LHCN-M2 (cell line): ENCODE data around the gene SDCCAG8. TPM values are rescaled to one million over a fixed set of nuclear protein-coding genes. Genes with fewer than 3 reads are reported as not detected.

Experiments
- DNase-seq: peaks from one replicate; pipeline ENCODE4 v3.0.0-alpha.2; 2012; ENCODE audit warnings: low read depth
- total RNA-seq: library from RNA; depleted of rRNA; stranded (reverse); fragments of >200 nt; gene quantifications from 2 replicates; pipeline ENCODE4 v1.2.3, GENCODE V29; 2014

SDCCAG8 gene
- total RNA-seq, 1 experiment from 2014 or later: 27.3 TPM

DNA sequence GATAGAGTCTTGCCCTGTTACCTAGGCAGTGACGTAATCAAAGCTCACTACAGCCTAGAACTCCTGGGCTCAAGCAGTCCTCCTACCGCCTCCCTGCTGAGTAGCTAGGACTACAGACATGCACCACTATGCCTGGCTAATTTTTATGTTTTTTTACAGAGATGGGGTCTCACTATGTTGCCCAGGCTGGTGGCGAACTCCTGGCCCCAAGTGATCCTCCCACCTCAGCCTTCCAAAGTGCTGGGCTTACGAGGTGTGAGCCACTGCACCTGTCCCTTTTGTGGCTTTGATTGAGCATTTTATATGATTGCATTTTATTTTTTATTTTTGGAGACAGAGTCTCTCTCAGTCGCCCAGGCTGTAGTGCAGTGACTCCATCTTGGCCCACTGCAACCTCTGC, 25.8 kb downstream of the SDCCAG8 start:
- no peak for DNase-seq

DNA sequence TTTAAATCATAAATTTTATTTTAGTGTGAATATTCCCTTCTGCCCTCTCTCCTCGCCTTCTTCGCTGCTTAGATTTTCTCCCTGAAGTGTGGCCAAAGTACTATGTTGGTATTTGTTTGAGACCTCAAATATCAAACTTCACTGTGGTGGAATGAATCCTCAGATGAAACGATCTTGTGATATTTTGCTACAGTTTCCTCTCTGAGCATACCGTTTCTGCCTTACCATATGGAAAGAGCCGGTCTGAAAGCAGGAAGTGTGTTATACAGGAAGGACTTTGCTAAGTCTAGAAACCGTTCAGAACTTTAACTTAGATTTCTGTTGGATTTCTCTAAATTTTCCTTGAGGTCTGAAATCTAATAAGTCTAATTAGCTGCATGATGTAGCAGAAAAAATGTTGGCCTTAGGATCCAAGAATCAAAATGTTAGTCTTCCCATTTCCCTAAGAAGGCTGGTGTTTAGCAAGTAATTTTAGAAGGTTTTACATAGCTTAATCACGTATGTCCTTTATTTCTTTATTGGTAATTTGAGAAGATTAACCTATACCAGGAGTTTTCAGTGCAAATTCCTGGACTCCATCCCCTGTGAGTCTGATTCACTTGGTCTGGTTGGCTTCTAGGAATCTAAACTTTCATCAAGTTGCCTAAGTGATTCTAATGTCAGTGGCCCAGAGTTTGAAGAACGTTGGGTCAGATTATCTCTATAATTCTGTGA, 30.7 kb downstream of the SDCCAG8 start:
- DNase-seq: peak; percentile 28

GRCh38 chr1:243287123-243287460, 31.3 kb downstream of the SDCCAG8 start:
- DNase-seq: peak; percentile 26

- DNase-seq: peak; percentile 88
Measured at GRCh38 chr1:243287652-243288051, 31.8 kb downstream of the SDCCAG8 start.

- DNase-seq: no peak
Measured at GRCh38 chr1:243288062-243288461, 32.2 kb downstream of the SDCCAG8 start.

GRCh38 chr1:243291292-243291691, 35.5 kb downstream of the SDCCAG8 start:
- peak; percentile 17 for DNase-seq

GRCh38 chr1:243292117-243292516, 36.3 kb downstream of the SDCCAG8 start:
- DNase-seq: no peak

- DNase-seq: no peak
Measured at GRCh38 chr1:243293941-243294722, 38.3 kb downstream of the SDCCAG8 start.

DNA sequence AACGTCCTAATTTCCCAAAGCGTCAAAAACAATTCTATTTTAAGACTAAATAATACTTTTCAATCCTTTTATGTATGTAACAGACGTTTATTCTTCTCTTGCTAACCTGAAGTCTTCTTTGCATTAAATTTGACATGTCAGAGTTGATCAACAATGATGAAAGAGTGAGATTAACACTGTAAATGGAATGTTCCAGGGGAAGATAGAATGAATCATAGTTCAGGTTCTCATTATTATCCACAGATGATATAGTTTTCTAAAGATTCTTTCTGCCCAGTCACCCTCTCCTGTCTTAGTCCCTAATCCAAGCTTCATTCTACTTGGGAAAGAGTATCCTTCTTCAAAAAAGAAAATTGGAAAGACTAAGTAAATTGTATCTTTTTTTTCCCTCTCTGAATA, 38.9 kb downstream of the SDCCAG8 start:
- DNase-seq: peak; percentile 52

DNA sequence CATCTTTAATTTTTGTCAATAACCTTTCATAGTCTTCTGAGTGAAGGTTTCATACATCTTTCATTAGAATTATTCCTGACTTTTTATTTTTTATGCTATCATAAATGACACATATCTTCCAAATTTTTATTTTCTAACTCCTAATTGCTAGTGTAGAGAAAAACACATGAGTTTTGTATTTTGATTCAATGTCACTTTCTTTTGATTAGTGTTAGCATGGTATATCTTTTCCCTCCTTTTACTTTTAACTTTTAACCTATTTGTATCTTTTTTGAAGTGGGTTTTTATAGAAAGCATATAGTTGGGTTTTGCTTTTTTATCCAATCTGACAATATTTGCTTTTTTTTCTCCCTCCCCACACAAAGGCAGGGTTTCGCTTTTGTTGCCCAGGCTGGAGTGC, 43.2 kb downstream of the SDCCAG8 start:
- DNase-seq: no peak

GRCh38 chr1:243301059-243301458, 45.2 kb downstream of the SDCCAG8 start:
- DNase-seq: peak; percentile 41

DNA sequence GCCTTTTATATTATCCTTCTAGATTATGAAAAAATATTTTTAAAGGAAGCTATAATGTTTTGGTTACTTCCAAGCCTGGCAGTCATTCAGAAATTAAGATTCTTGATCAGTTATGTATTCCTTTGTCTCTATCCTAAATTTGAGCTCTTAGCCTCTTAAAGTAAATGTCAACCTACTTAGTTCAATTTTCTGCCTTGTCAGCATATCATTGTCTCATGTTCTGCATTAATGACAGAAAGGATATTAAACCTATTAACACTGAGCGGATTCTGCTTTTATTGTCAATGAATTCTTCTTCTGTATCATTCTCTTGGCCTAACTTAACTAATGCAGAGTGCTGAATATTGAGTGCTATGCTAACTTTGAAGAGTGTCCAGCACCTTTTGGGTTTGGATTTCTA, 56.0 kb downstream of the SDCCAG8 start:
- no peak for DNase-seq

GRCh38 chr1:243312952-243313634, 57.3 kb downstream of the SDCCAG8 start:
- no peak for DNase-seq

- no peak for DNase-seq
Measured at GRCh38 chr1:243313635-243314536, 58.0 kb downstream of the SDCCAG8 start.

GRCh38 chr1:243315455-243315854, 59.6 kb downstream of the SDCCAG8 start:
- no peak for DNase-seq

- no peak for DNase-seq
Measured at GRCh38 chr1:243315893-243316292, 60.1 kb downstream of the SDCCAG8 start.

- no peak for DNase-seq
Measured at GRCh38 chr1:243316366-243316989, 60.6 kb downstream of the SDCCAG8 start.

DNA sequence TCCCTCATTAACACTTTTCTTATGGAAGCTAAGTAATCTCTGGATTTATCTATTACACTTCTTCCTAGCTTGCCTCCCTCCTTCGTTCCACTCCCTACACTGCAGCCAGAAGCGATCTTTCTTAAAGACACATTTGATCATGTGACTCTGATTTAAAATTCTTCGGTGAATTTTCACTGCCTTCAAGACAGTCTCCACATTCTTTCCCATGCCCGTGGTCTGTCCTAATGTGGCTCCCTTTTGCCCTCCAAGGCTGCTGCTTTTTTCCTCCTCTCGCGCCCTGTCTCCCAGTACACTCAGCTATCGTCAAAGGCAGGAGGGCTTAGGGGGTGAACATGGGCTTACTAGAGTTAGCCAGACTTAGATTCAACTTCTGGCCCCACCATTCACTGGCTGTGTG, 64.4 kb downstream of the SDCCAG8 start:
- DNase-seq: no peak

DNA sequence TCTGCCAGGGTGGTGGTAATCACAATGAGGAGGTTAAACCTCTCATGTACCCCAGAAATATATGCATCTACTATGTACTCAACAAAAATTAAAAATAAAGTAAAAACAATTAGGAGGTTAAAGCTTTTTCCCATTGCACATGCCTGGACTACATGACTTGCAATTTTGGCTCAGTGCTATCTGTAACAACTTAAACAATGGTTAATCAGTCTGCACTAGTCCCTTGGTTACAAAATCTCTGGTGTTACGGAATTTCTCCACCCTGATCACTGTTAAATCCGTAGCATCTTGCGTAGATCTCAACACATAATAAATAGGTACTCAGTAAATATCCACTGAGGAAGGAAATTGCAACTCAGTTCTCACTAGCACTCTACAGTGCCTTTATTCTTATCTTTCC, 66.5 kb downstream of the SDCCAG8 start:
- no peak for DNase-seq

- DNase-seq: peak; percentile 54
Measured at GRCh38 chr1:243323491-243323890, 67.7 kb downstream of the SDCCAG8 start.

DNA sequence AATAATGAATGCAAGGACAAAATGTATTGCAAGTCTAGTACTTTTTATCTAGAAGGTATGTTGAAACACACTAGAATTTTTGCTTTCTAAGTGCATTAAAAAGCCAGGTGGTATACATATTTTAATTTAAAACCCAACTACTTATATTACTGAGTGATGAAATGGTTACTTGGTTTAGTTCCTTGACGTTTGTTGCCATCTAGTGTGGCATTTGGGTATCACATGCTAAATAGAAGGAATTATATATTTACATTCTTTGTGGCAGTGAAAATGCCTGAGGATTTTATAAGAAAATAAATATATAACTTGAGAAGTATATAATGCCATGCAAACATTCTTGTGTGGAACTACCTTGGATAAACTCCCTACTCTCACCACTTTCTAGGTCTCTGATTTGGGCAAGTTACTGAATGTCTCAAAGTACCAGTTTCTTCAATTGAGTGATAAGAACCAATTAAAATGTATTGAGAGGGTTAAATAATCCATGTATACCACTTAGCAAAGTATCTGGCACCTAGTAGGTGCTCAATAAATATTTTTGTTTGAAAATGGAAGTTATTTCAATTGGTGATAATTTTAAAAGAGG, 69.6 kb downstream of the SDCCAG8 start:
- DNase-seq: peak; percentile 59
